ENCODE measurements around the gene PAK1.
"Not testable (repeated sequence)": the region's sequence is repeated elsewhere in the genome, so short reads cannot be mapped to it uniquely, and the experiment has no call there.

PAK1 gene

GRCh38 chr11:77302752-77303151 is 171.1 kb downstream of the PAK1 start:
- no peaks in the 10 kb centered on the region for H3K36me3 Mint-ChIP-seq (ENCODE audit: low read depth)
- H3K9me3 Mint-ChIP-seq: no peaks in the 10 kb centered on the region
- H3K4me3 Mint-ChIP-seq: no peak overlapping the region
- intact Hi-C loops (cut with micrococcal nuclease): no loop called here
- peaks cover 1% of the 10 kb centered on the region for H3K27me3 Mint-ChIP-seq
- H3K27ac Mint-ChIP-seq: no peak overlapping the region
- no peaks in the 10 kb centered on the region for H3K4me1 Mint-ChIP-seq (ENCODE audit: low read depth)

DNA sequence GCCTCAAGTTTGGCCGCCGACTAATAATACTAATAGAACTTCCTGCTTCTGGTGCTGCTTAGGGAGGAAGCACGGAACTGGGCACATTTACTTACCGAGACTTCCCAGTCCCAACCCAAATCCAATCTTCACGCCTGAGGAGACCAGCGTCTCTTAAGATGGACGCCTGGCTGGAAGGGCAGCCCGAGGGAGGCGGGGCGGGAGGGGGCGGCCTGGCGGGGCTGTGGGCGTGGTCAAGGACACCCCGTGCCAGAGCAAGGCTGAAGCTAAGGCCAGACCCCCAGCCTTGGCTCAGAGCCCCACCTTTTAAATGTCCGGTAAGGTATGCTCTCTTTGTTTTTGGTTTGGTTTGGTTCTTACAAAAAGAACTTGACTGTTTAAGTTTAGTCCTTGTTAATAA is 172.4 kb downstream of the PAK1 start, which contains the start of gene GDPD4:
GDPD4 (minus strand) TSS at position 177 of the 400 bp plus-strand sequence. CDS start 16,549 bp downstream, outside the sequence.
- peaks cover 1% of the 10 kb centered on the region for H3K27me3 Mint-ChIP-seq
- no peaks in the 10 kb centered on the region for H3K4me1 Mint-ChIP-seq (ENCODE audit: low read depth)
- H3K36me3 Mint-ChIP-seq (ENCODE audit: low read depth): no peaks in the 10 kb centered on the region
- no peak within 1 kb of the TSS for H3K4me3 Mint-ChIP-seq
- H3K9me3 Mint-ChIP-seq: no peaks in the 10 kb centered on the region
- no peak within 1 kb of the TSS for H3K27ac Mint-ChIP-seq
- intact Hi-C loops (cut with micrococcal nuclease): no loop called here

DNA sequence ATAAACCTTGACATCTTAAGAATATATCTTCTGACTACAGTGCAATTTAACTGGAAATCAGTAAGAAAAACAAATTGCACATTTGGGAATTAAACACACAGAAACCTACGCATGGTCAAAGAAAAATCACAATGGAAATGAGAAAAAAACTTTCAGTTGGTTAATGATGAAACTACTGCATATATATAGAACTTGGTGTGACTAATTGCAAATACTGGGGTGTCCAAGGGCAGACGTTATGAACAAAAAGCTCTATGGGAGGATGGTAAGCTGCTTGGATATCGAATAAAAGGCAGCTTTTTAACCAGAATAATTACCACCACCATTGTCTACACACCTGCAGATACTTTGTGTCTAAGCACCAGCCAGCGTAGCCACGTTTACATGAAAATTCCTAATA is 173.2 kb downstream of the PAK1 start:
- intact Hi-C loops (cut with micrococcal nuclease): no loop called here
- no peaks in the 10 kb centered on the region for H3K36me3 Mint-ChIP-seq (ENCODE audit: low read depth)
- H3K4me1 Mint-ChIP-seq (ENCODE audit: low read depth): no peaks in the 10 kb centered on the region
- H3K27me3 Mint-ChIP-seq: peaks cover 1% of the 10 kb centered on the region
- H3K27ac Mint-ChIP-seq: no peak overlapping the region
- no peaks in the 10 kb centered on the region for H3K9me3 Mint-ChIP-seq
- no peak overlapping the region for H3K4me3 Mint-ChIP-seq

DNA sequence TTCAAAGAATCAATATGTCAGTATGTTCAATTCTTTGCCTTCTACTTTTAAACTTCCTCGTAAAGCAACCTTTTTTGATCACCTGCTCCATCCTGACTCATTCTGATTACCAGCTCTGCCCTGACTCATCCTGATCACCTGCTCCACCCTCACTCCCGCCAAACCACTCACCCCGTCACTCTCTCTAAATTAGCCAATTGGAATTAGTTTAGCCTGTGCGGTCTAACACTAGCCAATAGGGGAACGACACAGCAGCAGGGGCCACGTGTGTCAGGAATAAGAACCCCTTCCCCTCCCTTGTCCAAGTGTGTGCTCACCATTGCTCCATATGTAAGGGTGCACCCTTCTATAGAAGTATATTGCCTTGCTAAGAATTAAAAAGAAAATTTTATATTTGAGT is 173.9 kb downstream of the PAK1 start:
- intact Hi-C loops (cut with micrococcal nuclease): not testable (repeated sequence)

DNA sequence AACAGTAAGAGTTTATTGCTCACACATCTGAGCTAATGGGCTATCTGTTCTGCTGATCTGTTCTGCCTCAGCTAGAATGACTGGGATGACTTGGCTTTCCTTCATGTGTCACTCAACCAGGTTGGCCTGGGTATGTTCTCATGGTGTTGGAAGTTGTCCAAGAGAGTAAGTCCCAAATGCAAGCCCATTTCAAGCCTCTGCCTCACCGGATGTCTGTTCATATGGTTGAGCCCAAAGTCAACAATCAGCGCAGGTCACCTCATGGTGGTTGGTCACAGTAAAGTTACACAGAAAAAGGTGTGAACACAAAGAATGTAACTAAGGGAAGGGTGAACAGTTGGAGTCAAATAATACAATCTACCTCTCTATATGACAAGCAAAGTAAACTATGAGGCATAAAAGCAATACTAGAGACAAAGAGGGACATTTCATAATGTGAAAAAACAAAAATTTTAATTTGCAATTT is 174.3 kb downstream of the PAK1 start:
- no peaks in the 10 kb centered on the region for H3K9me3 Mint-ChIP-seq
- no peaks in the 10 kb centered on the region for H3K4me1 Mint-ChIP-seq (ENCODE audit: low read depth)
- no peak overlapping the region for H3K4me3 Mint-ChIP-seq
- H3K27ac Mint-ChIP-seq: no peak overlapping the region
- peaks cover 1% of the 10 kb centered on the region for H3K27me3 Mint-ChIP-seq
- H3K36me3 Mint-ChIP-seq (ENCODE audit: low read depth): no peaks in the 10 kb centered on the region
- intact Hi-C loops (cut with micrococcal nuclease): no loop called here

More for the DNA sequence above, 173.9 kb downstream of the PAK1 start:
- not testable (repeated sequence) for H3K27ac Mint-ChIP-seq; H3K36me3 Mint-ChIP-seq (ENCODE audit: low read depth); H3K4me1 Mint-ChIP-seq (ENCODE audit: low read depth); H3K9me3 Mint-ChIP-seq; H3K27me3 Mint-ChIP-seq; H3K4me3 Mint-ChIP-seq

- Mint-ChIP-seq H3K9me3 (no peaks in the 10 kb centered on the region), H3K4me3 (no peak overlapping the region), H3K27ac (no peak overlapping the region), H3K36me3 (ENCODE audit: low read depth) (no peaks in the 10 kb centered on the region), H3K27me3 (peaks cover 6% of the 10 kb centered on the region), H3K4me1 (ENCODE audit: low read depth) (no peaks in the 10 kb centered on the region)
- intact Hi-C loops (cut with micrococcal nuclease): no loop called here
Observed at GRCh38 chr11:77294040-77294439, 179.9 kb downstream of the PAK1 start.

DNA sequence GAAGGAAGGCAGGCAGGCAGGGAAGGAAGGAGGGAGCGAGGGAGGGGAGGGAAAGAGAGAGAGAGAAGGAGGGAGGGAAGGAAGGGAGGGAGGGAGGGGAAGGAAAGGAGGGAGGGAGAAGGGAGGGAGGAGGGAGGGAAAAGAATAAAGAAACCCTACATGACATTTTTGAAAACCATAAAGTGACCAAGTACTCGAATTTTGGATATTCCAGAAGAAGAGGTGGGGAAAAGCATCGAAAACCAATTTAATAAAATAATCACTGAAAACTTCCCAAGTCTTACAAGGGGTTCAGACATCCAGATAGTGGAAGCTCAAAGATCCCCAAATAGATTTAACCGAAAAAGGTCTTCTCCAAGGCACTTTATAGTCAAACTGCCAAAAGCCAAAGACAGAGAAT is 184.2 kb downstream of the PAK1 start:
- Mint-ChIP-seq H3K27me3 (peaks cover 12% of the 10 kb centered on the region), H3K4me1 (ENCODE audit: low read depth) (no peaks in the 10 kb centered on the region), H3K9me3 (no peaks in the 10 kb centered on the region), H3K4me3 (no peak overlapping the region), H3K27ac (no peak overlapping the region), H3K36me3 (ENCODE audit: low read depth) (no peaks in the 10 kb centered on the region)
- intact Hi-C loops (cut with micrococcal nuclease): no loop called here

GRCh38 chr11:77287615-77288273 is 186.2 kb downstream of the PAK1 start:
- Mint-ChIP-seq H3K36me3 (ENCODE audit: low read depth) (no peaks in the 10 kb centered on the region), H3K27ac (no peak overlapping the region), H3K9me3 (no peaks in the 10 kb centered on the region), H3K4me3 (no peak overlapping the region), H3K27me3 (peaks cover 11% of the 10 kb centered on the region), H3K4me1 (ENCODE audit: low read depth) (no peaks in the 10 kb centered on the region)
- intact Hi-C loops (cut with micrococcal nuclease): no loop called here

DNA sequence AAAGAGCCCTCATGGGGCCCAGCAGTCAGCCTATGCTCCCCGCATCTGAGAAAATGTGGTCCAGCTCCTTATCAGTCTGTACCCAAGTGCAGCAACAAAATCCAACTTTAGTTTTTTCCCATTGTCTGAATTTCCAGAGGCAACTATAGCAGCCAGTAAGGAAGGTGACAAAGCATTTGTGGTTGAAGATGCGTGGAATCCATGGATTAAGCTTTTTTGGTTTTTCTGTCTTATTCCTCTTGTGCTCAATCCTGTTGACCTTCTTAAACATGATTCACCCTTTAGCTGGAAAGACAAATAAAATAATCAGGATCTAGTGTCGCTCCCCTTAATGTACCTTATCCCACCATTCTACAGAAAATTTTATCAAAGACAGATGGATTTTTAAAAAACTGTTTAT is 186.8 kb downstream of the PAK1 start:
- Mint-ChIP-seq H3K27me3 (peaks cover 11% of the 10 kb centered on the region), H3K36me3 (ENCODE audit: low read depth) (no peaks in the 10 kb centered on the region), H3K27ac (no peak overlapping the region), H3K4me1 (ENCODE audit: low read depth) (no peaks in the 10 kb centered on the region), H3K9me3 (no peaks in the 10 kb centered on the region), H3K4me3 (no peak overlapping the region)
- intact Hi-C loops (cut with micrococcal nuclease): no loop called here

DNA sequence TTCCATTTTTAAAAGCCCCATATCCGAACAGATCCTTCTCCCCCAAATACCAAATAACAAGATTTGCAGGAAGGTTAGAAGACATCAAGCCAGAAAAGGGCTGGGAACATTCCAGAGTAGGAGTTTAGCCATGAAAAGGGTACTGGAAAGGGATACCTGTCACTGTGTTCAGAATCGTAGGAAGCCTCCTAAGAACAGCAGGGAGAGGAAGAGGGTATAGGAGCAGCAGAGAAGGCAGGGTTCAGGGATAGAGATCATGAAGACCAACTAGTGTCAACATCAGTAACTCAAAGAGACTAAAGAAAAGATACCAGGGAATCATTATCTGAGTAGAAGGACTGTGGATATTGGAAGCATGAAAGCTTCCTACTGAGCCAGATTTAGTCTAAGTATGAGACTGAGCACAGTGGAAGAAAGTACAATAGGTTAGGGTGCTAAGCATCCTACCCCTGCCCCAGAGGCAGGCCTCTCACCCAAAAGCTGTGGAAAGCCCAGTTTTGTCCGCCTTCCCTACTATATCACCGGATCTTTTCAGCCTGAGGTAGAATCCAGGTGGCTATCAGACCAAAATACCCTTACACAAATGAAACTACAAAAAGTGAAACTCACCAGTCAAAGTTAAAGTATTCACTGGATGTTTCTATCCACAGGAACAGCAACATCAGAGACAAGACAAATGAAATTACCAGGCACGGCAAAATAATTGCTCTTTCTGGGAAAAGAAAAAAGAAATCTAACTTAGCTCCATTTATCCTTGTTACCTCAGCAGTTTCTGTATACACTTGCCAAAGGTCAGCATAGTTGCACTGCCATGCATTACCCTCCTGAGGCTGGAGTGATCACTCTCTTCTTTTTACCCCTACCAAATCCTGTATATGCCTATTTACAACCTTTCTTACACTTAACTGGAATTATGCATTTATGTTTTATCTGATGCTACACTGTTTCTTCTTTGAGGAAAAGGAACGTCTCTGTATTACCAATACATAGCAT is 189.1 kb downstream of the PAK1 start:
- Mint-ChIP-seq H3K4me3 (no peak overlapping the region), H3K9me3 (no peaks in the 10 kb centered on the region), H3K36me3 (ENCODE audit: low read depth) (no peaks in the 10 kb centered on the region), H3K27ac (no peak overlapping the region), H3K4me1 (ENCODE audit: low read depth) (peaks cover 15% of the 10 kb centered on the region), H3K27me3 (peaks cover 9% of the 10 kb centered on the region)
- intact Hi-C loops (cut with micrococcal nuclease): no loop called here

- Mint-ChIP-seq H3K4me1 (ENCODE audit: low read depth) (peaks cover 27% of the 10 kb centered on the region), H3K36me3 (ENCODE audit: low read depth) (no peaks in the 10 kb centered on the region), H3K9me3 (no peaks in the 10 kb centered on the region), H3K27ac (no peak overlapping the region), H3K4me3 (no peak overlapping the region), H3K27me3 (peaks cover 7% of the 10 kb centered on the region)
- intact Hi-C loops (cut with micrococcal nuclease): no loop called here
Observed at GRCh38 chr11:77283101-77283500, 190.8 kb downstream of the PAK1 start.

DNA sequence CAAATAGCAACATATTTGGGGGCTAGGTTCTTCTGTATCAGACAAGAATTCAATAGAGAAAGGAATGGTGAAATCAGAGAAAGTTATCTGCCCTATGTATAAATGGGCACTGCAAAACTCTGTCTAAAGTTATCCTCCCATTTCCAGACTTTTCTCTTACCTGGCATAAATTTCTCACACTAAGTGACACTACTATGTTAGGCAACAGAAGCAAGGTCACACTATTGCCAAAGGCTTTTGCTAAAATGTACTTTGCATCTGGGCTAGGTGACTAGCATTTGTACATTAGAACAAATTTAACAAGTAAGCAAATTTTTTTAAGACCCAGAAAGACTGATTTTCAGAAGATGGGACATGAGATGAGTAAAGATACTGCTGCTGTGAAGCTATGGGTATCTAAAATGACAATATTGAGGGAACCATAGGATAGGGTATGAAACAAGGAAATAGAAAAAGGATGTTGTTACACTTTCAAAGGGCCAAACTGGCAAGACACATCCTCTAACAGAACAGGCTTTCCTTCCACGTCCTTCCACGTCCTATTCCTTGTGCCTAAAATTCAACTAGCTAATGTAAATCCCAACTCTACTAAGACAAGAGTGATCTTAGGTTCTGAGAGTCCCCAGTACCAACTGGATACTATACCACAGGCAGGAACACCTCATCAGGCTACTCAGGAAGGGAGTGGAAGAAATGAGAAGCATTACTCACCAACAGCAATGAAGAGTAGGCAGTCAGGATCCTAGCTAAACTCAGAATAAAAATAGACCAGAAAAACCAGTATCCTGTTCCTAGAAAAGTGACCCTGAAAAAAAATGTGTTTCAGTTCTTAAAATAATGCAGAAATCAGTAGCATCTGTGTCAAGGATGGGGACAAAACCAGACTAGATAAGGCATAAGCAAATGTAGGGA is 195.0 kb downstream of the PAK1 start:
- Mint-ChIP-seq H3K36me3 (ENCODE audit: low read depth) (no peaks in the 10 kb centered on the region), H3K27me3 (no peaks in the 10 kb centered on the region), H3K9me3 (no peaks in the 10 kb centered on the region), H3K4me1 (ENCODE audit: low read depth) (peaks cover 35% of the 10 kb centered on the region), H3K4me3 (no peak overlapping the region), H3K27ac (peak overlapping the region; percentile 72)
- intact Hi-C loops (cut with micrococcal nuclease): no loop called here

DNA sequence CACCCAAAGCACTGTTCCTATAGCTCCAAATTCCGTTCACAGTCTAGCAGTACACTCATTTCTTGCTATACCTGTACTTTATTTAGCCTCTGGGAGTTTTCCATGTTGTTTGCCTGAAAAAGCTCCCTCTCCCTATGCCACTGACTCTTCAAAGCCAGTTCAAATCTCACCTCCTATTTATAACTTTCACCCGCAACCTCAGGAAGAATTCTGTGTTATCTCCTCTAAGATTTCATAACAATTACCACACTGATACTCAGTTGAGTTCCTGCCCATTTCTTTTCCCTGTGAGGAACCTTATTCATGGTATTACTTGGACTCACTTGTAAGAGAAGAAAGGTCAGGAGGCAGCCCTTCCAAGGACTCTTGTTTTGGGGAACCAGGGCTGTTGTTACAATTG is 197.6 kb downstream of the PAK1 start:
- peaks cover 29% of the 10 kb centered on the region for H3K4me1 Mint-ChIP-seq (ENCODE audit: low read depth)
- intact Hi-C loops (cut with micrococcal nuclease): no loop called here
- H3K27me3 Mint-ChIP-seq: no peaks in the 10 kb centered on the region
- no peaks in the 10 kb centered on the region for H3K9me3 Mint-ChIP-seq
- no peaks in the 10 kb centered on the region for H3K36me3 Mint-ChIP-seq (ENCODE audit: low read depth)
- no peak overlapping the region for H3K27ac Mint-ChIP-seq
- H3K4me3 Mint-ChIP-seq: no peak overlapping the region

All from dendritic cell treated with granulocyte-macrophage colony-stimulating factor and Interleukin-4, amounts not matched to agents 40 ng/mL and 50 ng/mL, for 4 days (primary cell).